Breast epithelium (tissue), 4 donors: ENCODE measurements around the gene EDAR. TPM values are rescaled to one million over a fixed set of nuclear protein-coding genes. Genes with fewer than 3 reads are reported as not detected.

ENCODE experiments used
- DNase-seq, 2 donors: peaks; one replicate each; pipeline ENCODE4 v3.0.0-alpha.2; 2019; ENCODE audit warnings: low spot score in 2 of 2
- H3K27ac ChIP-seq, 2 donors: fragments of 200-600 bp; sonication (generic) in 1 of 2; one replicate each; pipeline ENCODE4 v1.5.1; 2016 to 2019; ENCODE audit warnings: mild to moderate bottlenecking in 1 of 2
- H3K27me3 ChIP-seq, 2 donors: fragments of 200-600 bp; sonication (generic) in 1 of 2; one replicate each; pipeline versions ENCODE4 v1.5.1 to v1.6.0; 2017 to 2019; ENCODE audit warnings: control low read depth in 1 of 2, mild to moderate bottlenecking in 1 of 2
- H3K36me3 ChIP-seq: fragments of 200-600 bp; one replicate; pipeline ENCODE4 v1.5.1; 2019
- H3K4me1 ChIP-seq, 2 donors: fragments of 200-600 bp; sonication (generic); one replicate each; pipeline ENCODE4 v1.5.1; 2016 to 2019; ENCODE audit warnings: control low read depth in 1 of 2
- H3K4me3 ChIP-seq, 3 donors: fragments of 200-600 bp; sonication (generic); 1 replicate in 2 of 3; 2 replicates in 1 of 3; pipeline ENCODE4 v1.5.1; 2016 to 2019; ENCODE audit warnings: mild to moderate bottlenecking in 3 of 3, moderate library complexity in 2 of 3
- H3K9me3 ChIP-seq, 2 donors: fragments of 200-600 bp; sonication (generic) in 1 of 2; one replicate each; pipeline ENCODE4 v1.5.1; 2016 to 2019; ENCODE audit warnings: control low read depth in 1 of 2
- POLR2A ChIP-seq: fragments of 450-650 bp; IDR thresholded peaks from one replicate; pipeline ENCODE4 v1.6.1; 2016; ENCODE audit warnings: antibody characterized with exemption, mild to moderate bottlenecking, moderate library complexity
- POLR2AphosphoS5 ChIP-seq, 3 donors: sonication (generic); formaldehyde crosslinking; IDR thresholded peaks; one replicate each; pipeline ENCODE4 v1.6.1; 2017; ENCODE audit warnings: antibody characterized with exemption in 3 of 3
- intact Hi-C: fragments of 100-400 bp; cut with DNase I; formaldehyde crosslinking; loops from one replicate; pipeline ENCODE4 v1.15.1; 2023; ENCODE audit warnings: low total_unique reads
- total RNA-seq, 3 donors: library from RNA; depleted of rRNA; stranded (reverse); fragments of >200 nt; gene quantifications; one replicate each; pipeline ENCODE4 v1.1.0, GENCODE V29; 2016
- TF ChIP-seq, protein P1 (sequence below), 3 donors: fragments of 450-650 bp; IDR thresholded peaks; one replicate each; pipeline ENCODE4 v1.5.1; 2016 to 2017; ENCODE audit warnings: antibody characterized with exemption in 3 of 3, mild to moderate bottlenecking in 3 of 3, moderate library complexity in 3 of 3

Gene EDAR
- total RNA-seq, 3 donors from 2014 or later, result 0.29 TPM; not detected in 2

DNA sequence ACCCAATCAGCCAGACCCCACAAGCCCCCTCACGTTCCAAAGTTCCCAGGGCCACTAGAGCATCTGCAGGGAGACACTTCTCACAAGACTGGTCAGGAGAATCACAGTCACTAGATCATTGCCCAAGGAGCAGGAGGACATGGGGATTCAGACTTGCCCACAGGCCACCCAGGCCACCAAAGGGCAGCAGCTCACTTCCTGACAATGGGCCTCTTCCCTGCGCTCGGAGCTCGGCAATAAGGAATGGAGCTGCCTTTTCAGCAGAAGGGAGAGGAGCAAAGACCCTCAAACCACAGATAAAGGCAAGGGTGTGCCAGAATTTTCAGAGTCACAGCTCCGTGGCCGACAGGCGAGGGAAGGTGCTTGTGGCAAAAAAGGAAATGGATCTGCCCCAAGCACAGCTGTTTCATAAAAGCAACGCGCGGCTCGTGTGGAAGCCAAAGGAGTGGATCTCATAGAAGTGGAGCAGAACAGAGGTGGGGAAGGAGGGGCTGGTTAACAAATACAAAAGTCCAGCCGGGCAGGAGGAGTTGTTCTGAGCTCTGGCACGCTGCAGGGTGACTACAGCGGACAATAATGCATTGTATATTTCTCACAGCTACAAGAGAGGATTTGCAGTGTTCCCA lies 72.1 kb downstream of the EDAR start:
- TF ChIP-seq POLR2AphosphoS5 (IDR thresholded peaks at IDR 0.05), result no peak
- TF ChIP-seq, protein P1, sequence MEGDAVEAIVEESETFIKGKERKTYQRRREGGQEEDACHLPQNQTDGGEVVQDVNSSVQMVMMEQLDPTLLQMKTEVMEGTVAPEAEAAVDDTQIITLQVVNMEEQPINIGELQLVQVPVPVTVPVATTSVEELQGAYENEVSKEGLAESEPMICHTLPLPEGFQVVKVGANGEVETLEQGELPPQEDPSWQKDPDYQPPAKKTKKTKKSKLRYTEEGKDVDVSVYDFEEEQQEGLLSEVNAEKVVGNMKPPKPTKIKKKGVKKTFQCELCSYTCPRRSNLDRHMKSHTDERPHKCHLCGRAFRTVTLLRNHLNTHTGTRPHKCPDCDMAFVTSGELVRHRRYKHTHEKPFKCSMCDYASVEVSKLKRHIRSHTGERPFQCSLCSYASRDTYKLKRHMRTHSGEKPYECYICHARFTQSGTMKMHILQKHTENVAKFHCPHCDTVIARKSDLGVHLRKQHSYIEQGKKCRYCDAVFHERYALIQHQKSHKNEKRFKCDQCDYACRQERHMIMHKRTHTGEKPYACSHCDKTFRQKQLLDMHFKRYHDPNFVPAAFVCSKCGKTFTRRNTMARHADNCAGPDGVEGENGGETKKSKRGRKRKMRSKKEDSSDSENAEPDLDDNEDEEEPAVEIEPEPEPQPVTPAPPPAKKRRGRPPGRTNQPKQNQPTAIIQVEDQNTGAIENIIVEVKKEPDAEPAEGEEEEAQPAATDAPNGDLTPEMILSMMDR (IDR thresholded peaks at IDR 0.05), result no peak
- no peak for TF ChIP-seq POLR2A
- H3K27ac ChIP-seq, result no peak overlapping the region
- peak in 1 of 2 donors; percentile 17 for DNase-seq
- H3K4me1 ChIP-seq, result no peaks in the 10 kb centered on the region
- H3K27me3 ChIP-seq, result no peaks in the 10 kb centered on the region
- no peaks in the 10 kb centered on the region for H3K9me3 ChIP-seq
- H3K4me3 ChIP-seq, result no peak overlapping the region
- H3K36me3 ChIP-seq, result no peaks in the 10 kb centered on the region
- intact Hi-C loops, result no loop called here

DNA sequence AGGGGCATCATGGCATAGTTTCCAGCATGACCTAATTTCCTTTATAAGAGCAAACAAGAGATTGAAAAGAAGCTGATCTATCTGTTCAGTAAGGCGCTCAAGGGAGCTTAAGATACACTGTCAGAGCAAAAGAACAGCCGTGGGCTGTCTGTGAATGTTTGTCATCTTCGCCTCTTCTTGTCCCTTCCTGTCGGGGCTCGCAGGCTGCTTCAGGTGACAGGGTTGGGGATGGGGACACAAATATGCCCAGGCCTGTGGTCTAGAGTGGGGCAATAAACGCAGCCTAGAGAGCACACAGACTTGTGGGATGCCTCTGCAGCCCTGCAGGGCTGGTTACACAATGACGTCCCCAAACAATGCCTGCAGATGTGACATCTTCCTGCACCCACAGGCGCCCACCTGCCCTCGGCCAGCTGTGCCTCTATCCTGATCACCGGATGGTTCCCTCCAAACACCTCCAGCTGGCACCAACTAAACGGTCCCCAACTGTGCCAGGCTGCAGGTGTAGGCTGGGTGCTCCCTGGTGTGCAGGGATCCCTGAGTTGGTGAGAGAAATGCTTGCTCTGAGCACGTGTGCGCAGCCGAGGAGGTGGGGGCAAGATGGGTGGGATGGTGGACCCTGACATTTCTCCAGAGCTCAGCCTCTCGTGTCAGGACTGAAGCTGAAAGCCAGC lies 72.8 kb downstream of the EDAR start:
- Histone ChIP-seq H3K27ac (no peak overlapping the region), H3K4me1 (no peaks in the 10 kb centered on the region), H3K27me3 (no peaks in the 10 kb centered on the region), H3K36me3 (no peaks in the 10 kb centered on the region), H3K4me3 (no peak overlapping the region), H3K9me3 (no peaks in the 10 kb centered on the region)
- TF ChIP-seq POLR2A (no peak), POLR2AphosphoS5 (IDR thresholded peaks at IDR 0.05) (no peak)
- TF ChIP-seq, protein P1 (IDR thresholded peaks at IDR 0.05), result no peak
- intact Hi-C loops, result no loop called here
- peak in 1 of 2 donors; percentile 33 for DNase-seq

DNA sequence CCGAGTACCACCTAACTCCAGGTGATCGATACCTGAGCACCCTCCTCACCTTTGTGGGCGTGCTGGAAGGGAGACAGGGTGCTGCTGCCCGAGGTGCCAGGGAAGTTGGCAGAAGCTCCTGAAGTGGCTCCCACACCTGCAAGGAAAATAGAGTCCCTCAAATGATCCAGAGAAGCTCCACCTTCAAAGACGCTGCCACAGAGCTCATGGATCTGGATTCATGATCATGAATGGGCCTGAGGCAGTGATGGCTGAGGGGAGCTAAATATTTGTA lies 76.5 kb downstream of the EDAR start:
- TF ChIP-seq POLR2A, result no peak
- TF ChIP-seq, protein P1 (IDR thresholded peaks at IDR 0.05), result no peak
- TF ChIP-seq POLR2AphosphoS5 (IDR thresholded peaks at IDR 0.05), result no peak
- Histone ChIP-seq H3K4me3 (no peak overlapping the region), H3K36me3 (no peaks in the 10 kb centered on the region), H3K27me3 (no peaks in the 10 kb centered on the region), H3K4me1 (no peaks in the 10 kb centered on the region), H3K9me3 (no peaks in the 10 kb centered on the region), H3K27ac (no peak overlapping the region)
- no peak for DNase-seq
- intact Hi-C loops, result no loop called here

DNA sequence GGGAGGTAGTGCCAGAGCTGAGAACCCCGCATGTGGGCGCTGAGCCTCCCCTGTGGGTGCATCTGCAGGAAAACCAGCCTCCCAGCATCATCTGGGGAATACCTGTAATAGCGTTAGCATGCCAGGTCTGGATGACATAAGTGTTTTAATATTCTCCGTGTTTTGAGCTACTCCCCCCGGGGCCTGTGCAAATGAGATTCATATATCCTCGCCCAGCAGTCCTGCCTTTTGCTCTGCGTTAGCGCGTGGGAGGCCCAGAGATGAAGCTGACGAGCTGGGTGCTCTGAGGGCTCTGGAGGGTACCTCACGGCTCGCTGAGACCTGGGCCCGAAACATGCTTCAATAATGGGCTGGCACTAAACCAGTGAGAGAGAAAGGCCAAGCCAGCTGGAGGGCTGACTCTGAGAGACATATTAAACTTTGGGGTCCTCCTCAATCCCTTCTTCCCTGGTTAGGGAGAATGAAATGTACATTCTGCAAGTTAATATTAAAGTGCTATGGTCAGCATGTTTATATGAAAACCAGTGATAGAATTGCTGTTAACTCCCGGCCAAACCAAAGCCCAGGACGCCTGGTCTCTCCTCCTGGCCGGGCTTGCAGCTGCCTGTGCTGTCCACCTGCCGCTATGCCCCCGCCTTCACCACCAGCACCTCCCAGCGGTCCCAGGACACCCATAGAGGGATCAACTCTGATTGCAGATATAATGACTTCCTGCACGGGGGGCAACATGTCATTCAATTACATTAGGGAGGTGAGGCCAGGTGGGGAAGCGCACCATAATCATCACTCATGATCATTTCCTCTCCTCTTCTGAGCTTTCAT lies 77.0 kb downstream of the EDAR start:
- no peak for TF ChIP-seq POLR2A
- no peak for TF ChIP-seq POLR2AphosphoS5 (IDR thresholded peaks at IDR 0.05)
- TF ChIP-seq, protein P1 (IDR thresholded peaks at IDR 0.05), result no peak
- intact Hi-C loops, result no loop called here
- no peaks in the 10 kb centered on the region for H3K36me3 ChIP-seq
- no peak overlapping the region for H3K4me3 ChIP-seq
- peak in 1 of 2 donors; percentile 14 for DNase-seq
- no peak overlapping the region for H3K27ac ChIP-seq
- no peaks in the 10 kb centered on the region for H3K27me3 ChIP-seq
- no peaks in the 10 kb centered on the region for H3K9me3 ChIP-seq
- no peaks in the 10 kb centered on the region for H3K4me1 ChIP-seq

DNA sequence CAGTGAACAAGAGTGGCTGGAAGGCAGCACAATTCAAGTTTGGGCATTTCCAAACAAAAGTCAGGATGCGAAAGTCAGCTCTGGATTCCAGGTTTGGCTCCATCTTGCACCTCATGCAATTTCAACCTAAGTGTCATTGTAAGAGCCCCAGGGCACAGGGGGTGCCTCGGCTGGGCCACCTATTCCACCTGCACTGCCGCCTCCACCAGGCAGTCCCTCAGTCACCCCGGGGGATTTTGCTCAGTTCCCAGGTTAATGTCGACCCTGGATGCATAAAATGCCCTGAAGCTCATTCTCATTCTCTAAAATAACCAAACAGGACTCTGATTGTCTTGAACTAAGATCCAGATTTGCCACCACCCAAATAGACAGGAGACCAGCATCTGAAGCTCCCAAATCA lies 77.6 kb downstream of the EDAR start:
- intact Hi-C loops, result no loop called here
- H3K27ac ChIP-seq, result no peak overlapping the region
- H3K4me1 ChIP-seq, result no peaks in the 10 kb centered on the region
- TF ChIP-seq, protein P1 (IDR thresholded peaks at IDR 0.05), result no peak
- TF ChIP-seq POLR2AphosphoS5 (IDR thresholded peaks at IDR 0.05) (no peak), POLR2A (no peak)
- DNase-seq, result no peak
- no peaks in the 10 kb centered on the region for H3K9me3 ChIP-seq
- H3K27me3 ChIP-seq, result no peaks in the 10 kb centered on the region
- H3K36me3 ChIP-seq, result no peaks in the 10 kb centered on the region
- H3K4me3 ChIP-seq, result no peak overlapping the region
